VCaP (cell line): ENCODE results near the gene NDRG4.

Experiments used
- H3K27ac ChIP-seq: fragments of 450-650 bp; 2 replicates; pipeline ENCODE4 v1.5.1; 2017
- CTCF ChIP-seq: fragments of 450-650 bp; conservative IDR thresholded peaks from 2 replicates; pipeline ENCODE4 v1.5.1; 2017; ENCODE audit warnings: mild to moderate bottlenecking, moderate library complexity

Gene NDRG4

GRCh38 chr16:58503166-58503862 lies 3.4 kb downstream of the NDRG4 start:
- TF ChIP-seq CTCF = no peak

GRCh38 chr16:58503863-58504688 lies 4.1 kb downstream of the NDRG4 start:
- no peak overlapping the region for H3K27ac ChIP-seq
- no peak for TF ChIP-seq CTCF

More at GRCh38 chr16:58503166-58503862, 3.4 kb downstream of the NDRG4 start:
- no peak overlapping the region for H3K27ac ChIP-seq

GRCh38 chr16:58506241-58507194 lies 6.6 kb downstream of the NDRG4 start:
- H3K27ac ChIP-seq = no peak overlapping the region
- no peak for TF ChIP-seq CTCF

GRCh38 chr16:58507195-58507962 lies 7.4 kb downstream of the NDRG4 start:
- no peak overlapping the region for H3K27ac ChIP-seq
- TF ChIP-seq CTCF = no peak

- TF ChIP-seq CTCF = no peak
- no peak overlapping the region for H3K27ac ChIP-seq
These were observed 8.2 kb downstream of the NDRG4 start for GRCh38 chr16:58507963-58508670.

GRCh38 chr16:58508671-58509251 lies 8.8 kb downstream of the NDRG4 start:
- H3K27ac ChIP-seq = no peak overlapping the region
- no peak for TF ChIP-seq CTCF
